GM21723 (cell line): ENCODE results near the gene GRPR.
A peak's percentile ranks its signal among the peaks of the same experiment; 100 is the strongest.
"Not testable (repeated sequence)": the region's sequence is repeated elsewhere in the genome, so short reads cannot be mapped to it uniquely, and the experiment has no call there.

Experiments
- ATAC-seq: cut with Tn5 transposase; IDR thresholded peaks from one replicate; pipeline ENCODE4 v1.9.1; 2021; ENCODE audit warnings: mild to moderate bottlenecking, moderate library complexity; ENCODE audit not compliant: unreplicated experiment

Gene GRPR

GRCh38 chrX:16175329-16176061 is 52.1 kb downstream of the GRPR start:
- ATAC-seq: no peak

GRCh38 chrX:16177260-16177659 is 53.9 kb downstream of the GRPR start:
- ATAC-seq: no peak

- ATAC-seq: not testable (repeated sequence)
Measured at GRCh38 chrX:16183843-16184242, 60.5 kb downstream of the GRPR start.

GRCh38 chrX:16185725-16186136 is 62.4 kb downstream of the GRPR start:
- ATAC-seq: peak; percentile 93

GRCh38 chrX:16186380-16187007 is 63.1 kb downstream of the GRPR start:
- ATAC-seq: no peak

- ATAC-seq: no peak
Measured at GRCh38 chrX:16187024-16187760, 63.8 kb downstream of the GRPR start.

GRCh38 chrX:16188687-16189086 is 65.3 kb downstream of the GRPR start:
- no peak for ATAC-seq

- no peak for ATAC-seq
Measured at GRCh38 chrX:16191605-16192004, 68.2 kb downstream of the GRPR start.

- ATAC-seq: no peak
Measured at GRCh38 chrX:16196829-16197228, 73.5 kb downstream of the GRPR start.

GRCh38 chrX:16199343-16199742 is 76.0 kb downstream of the GRPR start:
- no peak for ATAC-seq

- ATAC-seq: no peak
Measured at GRCh38 chrX:16202943-16203342, 79.6 kb downstream of the GRPR start.
